Activated naive CD8-positive, alpha-beta T cell treated with anti-CD3 and anti-CD28 coated beads, Interleukin-2, amount 10 ng/mL, durations not matched to agents 7 days and 5 days (primary cell): ENCODE measurements around the gene CAMKK1. TPM values are rescaled to one million over a fixed set of nuclear protein-coding genes. Genes with fewer than 3 reads are reported as not detected.

Experiments used
- ATAC-seq: fragments of 150-1000 bp; cut with Tn5 transposase; one replicate; pipeline ENCODE4 v1.10.0; 2021; ENCODE audit warnings: low read depth, moderate library complexity
- POLR2A ChIA-PET: fragments of 350-600 bp; sonication (Branson Sonifier 250); formaldehyde crosslinking; loops from one replicate; lab custom pipeline; 2021; ENCODE audit warnings: antibody characterized with exemption; lab: Charles Lee
- DNase-seq: peaks from one replicate; pipeline ENCODE4 v3.0.0; 2021
- H3K27ac Mint-ChIP-seq: one replicate; pipeline ENCODE4 v1.8.0; 2022; ENCODE audit warnings: mild to moderate bottlenecking, mixed read lengths
- H3K27me3 Mint-ChIP-seq: one replicate; pipeline ENCODE4 v1.8.0; 2022; ENCODE audit warnings: mild to moderate bottlenecking, moderate library complexity, mixed read lengths
- H3K36me3 Mint-ChIP-seq: one replicate; pipeline ENCODE4 v1.8.0; 2021; ENCODE audit warnings: mild to moderate bottlenecking, mixed read lengths
- H3K4me1 Mint-ChIP-seq: one replicate; pipeline ENCODE4 v1.8.0; 2021; ENCODE audit warnings: mixed read lengths
- H3K4me3 Mint-ChIP-seq: one replicate; pipeline ENCODE4 v1.8.0; 2022; ENCODE audit warnings: mild to moderate bottlenecking, moderate library complexity, mixed read lengths
- H3K9me3 Mint-ChIP-seq: one replicate; pipeline ENCODE4 v1.8.0; 2021; ENCODE audit warnings: mixed read lengths
- total RNA-seq, 2 experiments: library from RNA; stranded (reverse); gene quantifications; one replicate each; pipeline ENCODE4 v1.2.3, GENCODE V29; 2021

Gene CAMKK1
- total RNA-seq, 2 experiments from 2014 or later: 4.5 to 4.7 TPM

GRCh38 chr17:3924512-3925350 lies 31.9 kb upstream of the CAMKK1 start:
- no peaks in the 10 kb centered on the region for H3K9me3 Mint-ChIP-seq
- H3K27me3 Mint-ChIP-seq: no peaks in the 10 kb centered on the region
- H3K36me3 Mint-ChIP-seq: peaks cover 13% of the 10 kb centered on the region
- ATAC-seq (no peak), DNase-seq (no peak)
- H3K4me3 Mint-ChIP-seq: no peak overlapping the region
- no peak overlapping the region for H3K27ac Mint-ChIP-seq
- peaks cover 4% of the 10 kb centered on the region for H3K4me1 Mint-ChIP-seq
- POLR2A ChIA-PET: interaction anchor here (2.0 kb wide), 1 partner anchor 11 kb away, joined by 6 read pairs; no protein-coding TSS in a partner anchor

GRCh38 chr17:3923466-3924190 lies 30.8 kb upstream of the CAMKK1 start:
- no peak for ATAC-seq
- Mint-ChIP-seq H3K27ac (no peak overlapping the region), H3K36me3 (peaks cover 11% of the 10 kb centered on the region), H3K27me3 (no peaks in the 10 kb centered on the region), H3K9me3 (no peaks in the 10 kb centered on the region), H3K4me1 (peaks cover 4% of the 10 kb centered on the region), H3K4me3 (no peak overlapping the region)
- DNase-seq: no peak
- POLR2A ChIA-PET: interaction anchor here (2.0 kb wide), 1 partner anchor 10 kb away, joined by 6 read pairs; no protein-coding TSS in a partner anchor

GRCh38 chr17:3922765-3923164 lies 29.9 kb upstream of the CAMKK1 start:
- POLR2A ChIA-PET: interaction anchor here (2.0 kb wide), 1 partner anchor 9 kb away, joined by 6 read pairs; no protein-coding TSS in a partner anchor
- no peaks in the 10 kb centered on the region for H3K27me3 Mint-ChIP-seq
- H3K9me3 Mint-ChIP-seq: no peaks in the 10 kb centered on the region
- no peak for ATAC-seq
- DNase-seq: no peak
- H3K4me1 Mint-ChIP-seq: peaks cover 4% of the 10 kb centered on the region
- H3K4me3 Mint-ChIP-seq: no peak overlapping the region
- peak overlapping the region; percentile 48 for H3K27ac Mint-ChIP-seq
- peaks cover 11% of the 10 kb centered on the region for H3K36me3 Mint-ChIP-seq

- DNase-seq: no peak
- H3K4me3 Mint-ChIP-seq: no peak overlapping the region
- H3K4me1 Mint-ChIP-seq: peaks cover 9% of the 10 kb centered on the region
- no peak overlapping the region for H3K27ac Mint-ChIP-seq
- POLR2A ChIA-PET: interaction anchor here (0.6 to 1.0 kb wide), 2 partner anchors 10 to 176 kb away, joined by 3 to 6 read pairs; no protein-coding TSS in a partner anchor
- H3K27me3 Mint-ChIP-seq: no peaks in the 10 kb centered on the region
- no peaks in the 10 kb centered on the region for H3K9me3 Mint-ChIP-seq
- peak; percentile 23 for ATAC-seq
- peaks cover 10% of the 10 kb centered on the region for H3K36me3 Mint-ChIP-seq
Observed at GRCh38 chr17:3921502-3922319, 28.9 kb upstream of the CAMKK1 start.

GRCh38 chr17:3921006-3921405 lies 28.2 kb upstream of the CAMKK1 start:
- POLR2A ChIA-PET: interaction anchor here (0.6 to 1.0 kb wide), 2 partner anchors 11 to 81 kb away, joined by 3 to 6 read pairs; no protein-coding TSS in a partner anchor
- Mint-ChIP-seq H3K4me1 (peaks cover 12% of the 10 kb centered on the region), H3K27me3 (no peaks in the 10 kb centered on the region), H3K9me3 (no peaks in the 10 kb centered on the region), H3K4me3 (no peak overlapping the region), H3K27ac (no peak overlapping the region), H3K36me3 (peaks cover 10% of the 10 kb centered on the region)
- no peak for ATAC-seq
- no peak for DNase-seq

- POLR2A ChIA-PET: no interaction called here
- Mint-ChIP-seq H3K27me3 (no peaks in the 10 kb centered on the region), H3K27ac (no peak overlapping the region), H3K9me3 (no peaks in the 10 kb centered on the region), H3K4me3 (no peak overlapping the region), H3K4me1 (peaks cover 20% of the 10 kb centered on the region), H3K36me3 (peaks cover 4% of the 10 kb centered on the region)
- no peak for ATAC-seq
- no peak for DNase-seq
Observed at GRCh38 chr17:3919123-3919624, 26.3 kb upstream of the CAMKK1 start.

- Mint-ChIP-seq H3K36me3 (no peaks in the 10 kb centered on the region), H3K9me3 (no peaks in the 10 kb centered on the region), H3K27me3 (no peaks in the 10 kb centered on the region), H3K4me3 (no peak overlapping the region), H3K4me1 (peaks cover 26% of the 10 kb centered on the region), H3K27ac (peak overlapping the region; percentile 42)
- POLR2A ChIA-PET: no interaction called here
- DNase-seq (no peak), ATAC-seq (no peak)
Observed at GRCh38 chr17:3918372-3919122, 25.7 kb upstream of the CAMKK1 start.

GRCh38 chr17:3917391-3917931 lies 24.6 kb upstream of the CAMKK1 start:
- no peaks in the 10 kb centered on the region for H3K36me3 Mint-ChIP-seq
- ATAC-seq: no peak
- H3K4me3 Mint-ChIP-seq: peak overlapping the region; percentile 44
- no peaks in the 10 kb centered on the region for H3K27me3 Mint-ChIP-seq
- H3K27ac Mint-ChIP-seq: peak overlapping the region; percentile 82
- H3K9me3 Mint-ChIP-seq: no peaks in the 10 kb centered on the region
- DNase-seq: no peak
- POLR2A ChIA-PET: interaction anchor here (0.5 to 2.6 kb wide), 3 partner anchors 14 to 248 kb away, joined by 3 to 28 read pairs (median 3); partner anchors contain the start of gene ATP2A3
- peaks cover 23% of the 10 kb centered on the region for H3K4me1 Mint-ChIP-seq

GRCh38 chr17:3916825-3917224 lies 24.0 kb upstream of the CAMKK1 start:
- no peaks in the 10 kb centered on the region for H3K36me3 Mint-ChIP-seq
- no peaks in the 10 kb centered on the region for H3K27me3 Mint-ChIP-seq
- peak overlapping the region; percentile 82 for H3K27ac Mint-ChIP-seq
- no peaks in the 10 kb centered on the region for H3K9me3 Mint-ChIP-seq
- ATAC-seq (no peak), DNase-seq (no peak)
- peak overlapping the region; percentile 44 for H3K4me3 Mint-ChIP-seq
- POLR2A ChIA-PET: interaction anchor here (0.9 to 2.6 kb wide), 4 partner anchors 14 to 87 kb away, joined by 3 to 28 read pairs (median 4); partner anchors contain the start of gene ATP2A3
- H3K4me1 Mint-ChIP-seq: peaks cover 24% of the 10 kb centered on the region

- H3K9me3 Mint-ChIP-seq: no peaks in the 10 kb centered on the region
- peak within 1 kb of the TSS; percentile 82 for H3K27ac Mint-ChIP-seq
- no peaks in the 10 kb centered on the region for H3K27me3 Mint-ChIP-seq
- peak; percentile 59 for DNase-seq
- POLR2A ChIA-PET: interaction anchor here (0.9 to 2.6 kb wide), 3 partner anchors 49 to 88 kb away, joined by 3 to 28 read pairs (median 5); partner anchors contain the start of gene ATP2A3
- no peaks in the 10 kb centered on the region for H3K36me3 Mint-ChIP-seq
- peak; percentile 42 for ATAC-seq
- peaks cover 31% of the 10 kb centered on the region for H3K4me1 Mint-ChIP-seq
- peak within 1 kb of the TSS; percentile 44 for H3K4me3 Mint-ChIP-seq
Observed at GRCh38 chr17:3915995-3916696, 23.3 kb upstream of the CAMKK1 start, which contains the start of gene P2RX1. Gene P2RX1 (minus strand): TSS chr17:3916465. CDS start chr17:3916225, 240 bp downstream.

- Mint-ChIP-seq H3K27ac (peak overlapping the region; percentile 82), H3K36me3 (no peaks in the 10 kb centered on the region), H3K4me3 (peak overlapping the region; percentile 44), H3K4me1 (peaks cover 33% of the 10 kb centered on the region), H3K27me3 (no peaks in the 10 kb centered on the region), H3K9me3 (no peaks in the 10 kb centered on the region)
- no peak for DNase-seq
- POLR2A ChIA-PET: interaction anchor here (2.6 kb wide), 1 partner anchor 50 kb away, joined by 28 read pairs; the partner anchor contains the start of gene ATP2A3
- no peak for ATAC-seq
Observed at GRCh38 chr17:3915581-3915994, 22.7 kb upstream of the CAMKK1 start.
